ENCODE measurements around the gene RCOR1. TPM values are rescaled to one million over a fixed set of nuclear protein-coding genes. Genes with fewer than 3 reads are reported as not detected.

RCOR1 gene
- total RNA-seq, 2 experiments from 2014 or later, result 22.1 to 23.4 TPM

DNA sequence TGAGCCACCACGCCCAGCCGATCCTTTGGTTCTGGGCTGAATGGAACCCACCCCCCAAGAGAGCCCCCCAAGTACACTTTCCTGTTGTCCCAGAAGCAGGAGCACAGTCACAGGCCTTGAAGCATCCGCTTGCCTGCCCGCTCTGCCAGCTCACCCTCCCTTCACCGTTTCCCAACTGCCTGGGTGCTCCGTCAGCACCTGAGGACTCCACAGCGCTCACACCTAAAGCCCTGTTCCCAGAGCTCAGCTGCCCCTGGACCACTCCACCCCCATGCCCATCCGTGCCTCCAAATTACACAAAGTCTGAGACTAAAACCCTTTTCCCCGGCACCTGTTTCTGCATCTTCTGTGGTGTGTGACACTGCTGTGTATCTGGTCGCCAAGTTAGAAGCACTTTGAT is 140.5 kb downstream of the RCOR1 start:
- Mint-ChIP-seq H3K36me3 (ENCODE audit: low read depth) (peaks cover 3% of the 10 kb centered on the region), H3K9me3 (no peaks in the 10 kb centered on the region), H3K4me1 (no peaks in the 10 kb centered on the region), H3K27me3 (no peaks in the 10 kb centered on the region), H3K27ac (no peak overlapping the region), H3K4me3 (no peak overlapping the region)
- DNase-seq, result no peak
- ChIA-PET CTCF (no interaction called here), POLR2A (no interaction called here)

DNA sequence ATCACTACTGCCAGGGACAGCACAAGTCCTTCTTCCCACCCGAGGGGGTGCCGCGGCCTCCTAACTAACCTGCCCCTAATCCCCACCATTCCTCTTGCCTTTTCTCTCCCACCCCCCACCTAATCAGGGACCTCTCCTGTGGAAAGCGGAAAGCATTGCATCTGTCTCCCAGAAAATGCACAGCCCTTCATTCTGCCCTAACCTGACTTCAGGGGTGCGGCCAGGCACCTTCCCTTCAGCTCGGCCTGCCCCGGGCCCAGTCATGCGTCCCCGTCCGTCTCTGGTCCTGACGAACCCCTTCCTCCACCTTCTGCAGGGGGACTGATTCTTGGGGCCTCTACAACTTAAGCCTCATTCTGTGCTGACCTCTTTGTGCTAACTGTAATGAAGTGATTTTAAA is 140.9 kb downstream of the RCOR1 start:
- ChIA-PET POLR2A (no interaction called here), CTCF (no interaction called here)
- Mint-ChIP-seq H3K4me3 (no peak overlapping the region), H3K27me3 (no peaks in the 10 kb centered on the region), H3K4me1 (no peaks in the 10 kb centered on the region), H3K9me3 (no peaks in the 10 kb centered on the region), H3K27ac (no peak overlapping the region), H3K36me3 (ENCODE audit: low read depth) (no peaks in the 10 kb centered on the region)
- DNase-seq, result no peak

GRCh38 chr14:102734436-102734835 is 142.0 kb downstream of the RCOR1 start:
- ChIA-PET POLR2A (interaction anchor here (1.0 kb wide), 1 partner anchor 9 kb away, joined by 3 read pairs; no protein-coding TSS in a partner anchor), CTCF (no interaction called here)
- H3K4me1 Mint-ChIP-seq, result no peaks in the 10 kb centered on the region
- no peaks in the 10 kb centered on the region for H3K36me3 Mint-ChIP-seq (ENCODE audit: low read depth)
- no peak for DNase-seq
- H3K4me3 Mint-ChIP-seq, result no peak overlapping the region
- H3K9me3 Mint-ChIP-seq, result no peaks in the 10 kb centered on the region
- no peaks in the 10 kb centered on the region for H3K27me3 Mint-ChIP-seq
- H3K27ac Mint-ChIP-seq, result no peak overlapping the region

- Mint-ChIP-seq H3K36me3 (ENCODE audit: low read depth) (peaks cover 2% of the 10 kb centered on the region), H3K4me1 (no peaks in the 10 kb centered on the region), H3K27me3 (no peaks in the 10 kb centered on the region), H3K27ac (no peak overlapping the region), H3K9me3 (peaks cover 5% of the 10 kb centered on the region), H3K4me3 (no peak overlapping the region)
- ChIA-PET POLR2A (no interaction called here), CTCF (no interaction called here)
- no peak for DNase-seq
These were observed 144.5 kb downstream of the RCOR1 start for GRCh38 chr14:102736956-102737355.

GRCh38 chr14:102737402-102738372 is 145.2 kb downstream of the RCOR1 start:
- Mint-ChIP-seq H3K27me3 (no peaks in the 10 kb centered on the region), H3K36me3 (ENCODE audit: low read depth) (peaks cover 3% of the 10 kb centered on the region), H3K9me3 (peaks cover 5% of the 10 kb centered on the region), H3K4me3 (no peak overlapping the region), H3K4me1 (no peaks in the 10 kb centered on the region), H3K27ac (no peak overlapping the region)
- ChIA-PET CTCF (no interaction called here), POLR2A (no interaction called here)
- no peak for DNase-seq

GRCh38 chr14:102738373-102739189 is 146.1 kb downstream of the RCOR1 start:
- H3K27me3 Mint-ChIP-seq, result no peaks in the 10 kb centered on the region
- H3K27ac Mint-ChIP-seq, result no peak overlapping the region
- DNase-seq, result no peak
- no peaks in the 10 kb centered on the region for H3K4me1 Mint-ChIP-seq
- no peak overlapping the region for H3K4me3 Mint-ChIP-seq
- H3K36me3 Mint-ChIP-seq (ENCODE audit: low read depth), result peaks cover 7% of the 10 kb centered on the region
- CTCF ChIA-PET, result no interaction called here
- POLR2A ChIA-PET, result no interaction called here
- peaks cover 7% of the 10 kb centered on the region for H3K9me3 Mint-ChIP-seq

DNA sequence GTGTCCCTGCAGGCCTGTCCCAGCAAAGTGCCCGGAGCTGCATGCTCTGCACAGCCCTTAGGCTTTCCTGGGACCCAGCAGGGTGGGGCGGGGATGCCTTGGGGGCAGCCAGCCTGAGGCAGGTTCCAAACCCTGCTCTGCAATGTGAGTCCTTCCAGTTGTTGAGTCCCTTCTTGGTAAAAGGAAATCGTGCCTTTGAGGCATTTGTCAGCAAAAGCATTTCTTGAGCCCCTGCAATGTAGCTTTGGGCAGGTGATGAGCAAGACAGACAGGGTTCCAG is 146.7 kb downstream of the RCOR1 start:
- H3K4me3 Mint-ChIP-seq, result no peak overlapping the region

GRCh38 chr14:102746634-102747438 is 154.4 kb downstream of the RCOR1 start:
- DNase-seq, result no peak
- CTCF ChIA-PET, result no interaction called here
- POLR2A ChIA-PET, result no interaction called here
- no peaks in the 10 kb centered on the region for H3K27me3 Mint-ChIP-seq
- no peaks in the 10 kb centered on the region for H3K4me1 Mint-ChIP-seq
- H3K27ac Mint-ChIP-seq, result no peak overlapping the region
- H3K4me3 Mint-ChIP-seq, result no peak overlapping the region
- peaks cover 5% of the 10 kb centered on the region for H3K36me3 Mint-ChIP-seq (ENCODE audit: low read depth)
- peaks cover 3% of the 10 kb centered on the region for H3K9me3 Mint-ChIP-seq

More for the DNA sequence above, 146.7 kb downstream of the RCOR1 start:
- no peak for DNase-seq
- Mint-ChIP-seq H3K4me1 (no peaks in the 10 kb centered on the region), H3K36me3 (ENCODE audit: low read depth) (peaks cover 7% of the 10 kb centered on the region), H3K27ac (no peak overlapping the region), H3K9me3 (peaks cover 7% of the 10 kb centered on the region), H3K27me3 (no peaks in the 10 kb centered on the region)
- ChIA-PET POLR2A (no interaction called here), CTCF (no interaction called here)

DNA sequence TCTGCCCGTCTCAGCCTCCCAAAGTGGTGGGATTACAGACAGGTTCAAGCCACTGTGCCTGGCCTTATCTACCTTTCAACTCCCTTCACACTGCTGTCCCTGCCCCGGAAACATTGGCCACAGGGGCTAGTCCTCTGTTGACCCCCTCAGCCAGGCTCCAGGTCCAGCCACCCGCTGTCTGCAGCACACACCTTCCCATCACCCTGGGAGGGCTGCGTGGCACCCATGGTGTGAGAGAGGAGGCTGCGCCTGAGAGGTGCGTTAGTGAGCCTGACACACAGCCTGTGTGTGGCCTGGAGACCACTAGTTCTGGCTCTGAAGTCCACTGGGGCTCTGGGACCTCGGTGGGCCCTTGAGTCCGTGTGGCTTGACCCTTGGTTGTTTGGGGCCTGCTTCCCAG is 156.4 kb downstream of the RCOR1 start:
- Mint-ChIP-seq H3K36me3 (ENCODE audit: low read depth) (no peaks in the 10 kb centered on the region), H3K4me3 (no peak overlapping the region), H3K9me3 (no peaks in the 10 kb centered on the region), H3K27me3 (no peaks in the 10 kb centered on the region), H3K27ac (no peak overlapping the region), H3K4me1 (no peaks in the 10 kb centered on the region)
- ChIA-PET POLR2A (interaction anchor here (0.6 kb wide), 1 partner anchor 335 kb away, joined by 3 read pairs; no protein-coding TSS in a partner anchor), CTCF (no interaction called here)
- DNase-seq, result no peak

DNA sequence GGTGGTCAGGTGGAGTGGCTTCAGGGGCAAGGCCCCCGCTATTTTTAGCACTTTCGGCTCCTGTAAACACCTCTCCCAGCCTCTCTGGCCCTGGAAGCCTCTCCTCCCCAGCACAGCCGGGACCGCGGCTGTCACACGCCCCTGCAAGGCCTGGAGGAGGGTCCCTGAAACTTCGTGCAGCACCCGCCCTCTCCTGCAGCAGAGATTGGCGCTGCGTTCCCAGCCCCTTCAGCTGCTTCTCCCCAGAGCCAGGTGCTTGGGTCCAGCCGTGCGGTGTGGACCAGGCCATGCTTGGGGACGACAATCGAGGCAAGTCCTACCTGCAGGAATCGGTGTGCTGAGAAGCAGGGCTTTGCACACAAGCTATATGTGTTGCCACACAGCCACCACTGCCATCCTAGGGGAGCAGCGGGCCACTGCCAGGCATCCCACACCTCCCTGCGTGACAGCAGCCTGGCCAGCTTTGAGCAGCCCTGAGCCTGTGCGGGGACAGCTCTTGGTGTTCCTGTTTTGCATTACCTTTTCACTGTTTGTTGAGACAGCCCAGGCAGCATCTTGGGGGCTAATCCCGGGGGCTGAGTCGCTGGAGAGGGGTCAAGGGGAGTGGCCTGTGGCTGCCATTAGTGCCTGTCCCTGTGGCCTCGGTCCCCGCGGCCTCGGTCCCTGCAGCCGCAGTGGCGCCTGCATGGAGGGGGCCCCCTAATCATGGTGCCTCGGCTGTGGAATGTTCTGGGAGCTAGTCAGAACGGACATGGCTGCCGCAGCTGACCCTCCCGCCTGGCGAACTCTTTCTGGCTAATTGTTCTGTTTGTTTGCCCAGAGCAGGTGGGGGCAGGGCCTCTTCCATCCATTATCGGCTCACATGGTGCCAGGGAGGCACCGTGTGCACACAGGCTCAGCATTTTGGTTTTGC is 157.2 kb downstream of the RCOR1 start:
- Mint-ChIP-seq H3K36me3 (ENCODE audit: low read depth) (no peaks in the 10 kb centered on the region), H3K27ac (no peak overlapping the region), H3K9me3 (no peaks in the 10 kb centered on the region), H3K4me1 (peaks cover 1% of the 10 kb centered on the region), H3K4me3 (no peak overlapping the region), H3K27me3 (no peaks in the 10 kb centered on the region)
- no peak for DNase-seq
- POLR2A ChIA-PET, result no interaction called here
- CTCF ChIA-PET, result interaction anchor here (1.6 kb wide), 1 partner anchor 155 kb away, joined by 3 read pairs; no protein-coding TSS in a partner anchor

- DNase-seq, result no peak
- Mint-ChIP-seq H3K36me3 (ENCODE audit: low read depth) (no peaks in the 10 kb centered on the region), H3K9me3 (no peaks in the 10 kb centered on the region), H3K27ac (no peak overlapping the region), H3K4me1 (peaks cover 1% of the 10 kb centered on the region), H3K4me3 (no peak overlapping the region), H3K27me3 (no peaks in the 10 kb centered on the region)
- ChIA-PET CTCF (interaction anchor here (1.6 kb wide), 1 partner anchor 155 kb away, joined by 3 read pairs; no protein-coding TSS in a partner anchor), POLR2A (no interaction called here)
These were observed 157.9 kb downstream of the RCOR1 start for GRCh38 chr14:102750376-102750775.

- Mint-ChIP-seq H3K9me3 (no peaks in the 10 kb centered on the region), H3K36me3 (ENCODE audit: low read depth) (no peaks in the 10 kb centered on the region), H3K4me1 (peaks cover 1% of the 10 kb centered on the region), H3K27me3 (no peaks in the 10 kb centered on the region), H3K27ac (no peak overlapping the region), H3K4me3 (no peak overlapping the region)
- DNase-seq, result no peak
- POLR2A ChIA-PET, result interaction anchor here (0.6 kb wide), 1 partner anchor 272 kb away, joined by 3 read pairs; no protein-coding TSS in a partner anchor
- CTCF ChIA-PET, result interaction anchor here (1.6 kb wide), 1 partner anchor 156 kb away, joined by 3 read pairs; no protein-coding TSS in a partner anchor
These were observed 158.6 kb downstream of the RCOR1 start for GRCh38 chr14:102751088-102751487.

All from activated CD4-positive, alpha-beta memory T cell treated with anti-CD3 and anti-CD28 coated beads, Interleukin-2, amount 10 ng/mL, durations not matched to agents 7 days and 5 days (primary cell).